H9 (cell line): ENCODE measurements around the gene PUS7. TPM values are rescaled to one million over a fixed set of nuclear protein-coding genes. Genes with fewer than 3 reads are reported as not detected.

Source experiments
- DNase-seq: peaks from one replicate; pipeline ENCODE4 v3.0.0-alpha.2; 2017
- H2AFZ ChIP-seq: one replicate; pipeline ENCODE4 v1.6.1; 2013; ENCODE audit warnings: mild to moderate bottlenecking, low read length, control low read depth, moderate library complexity
- H2AK5ac ChIP-seq: 2 replicates; pipeline ENCODE4 v1.6.1; 2013; ENCODE audit warnings: low read length, control low read depth, mixed read lengths; ENCODE audit not compliant: insufficient read length
- H2BK120ac ChIP-seq: one replicate; pipeline ENCODE4 v1.6.1; 2013; ENCODE audit warnings: low read depth, mild to moderate bottlenecking, low read length, control low read depth, inconsistent platforms; ENCODE audit not compliant: poor library complexity, severe bottlenecking
- H2BK12ac ChIP-seq: 2 replicates; pipeline ENCODE4 v1.6.1; 2013; ENCODE audit warnings: low read length, control low read depth, mixed read lengths, low read depth; ENCODE audit not compliant: insufficient read length
- H2BK15ac ChIP-seq: 2 replicates; pipeline ENCODE4 v1.6.1; 2013; ENCODE audit warnings: low read depth, low read length, control low read depth
- H2BK20ac ChIP-seq: one replicate; pipeline ENCODE4 v1.6.1; 2013; ENCODE audit warnings: low read depth, mild to moderate bottlenecking, low read length, control low read depth, inconsistent platforms; ENCODE audit not compliant: poor library complexity, severe bottlenecking
- H2BK5ac ChIP-seq: 2 replicates; pipeline ENCODE4 v1.6.1; 2013; ENCODE audit warnings: low read length, control low read depth, mixed read lengths; ENCODE audit not compliant: insufficient read length
- H3K14ac ChIP-seq: 2 replicates; pipeline ENCODE4 v1.6.1; 2013; ENCODE audit warnings: low read length, control low read depth; ENCODE audit not compliant: insufficient read depth
- H3K18ac ChIP-seq: 2 replicates; pipeline ENCODE4 v1.6.1; 2013; ENCODE audit warnings: low read depth, mild to moderate bottlenecking, mixed read lengths, low read length, control low read depth; ENCODE audit not compliant: insufficient read length
- H3K23ac ChIP-seq: 2 replicates; pipeline ENCODE4 v1.6.1; 2013; ENCODE audit warnings: low read length, control low read depth, mixed read lengths, low read depth; ENCODE audit not compliant: insufficient read length
- H3K23me2 ChIP-seq: 2 replicates; pipeline ENCODE4 v1.6.1; 2013; ENCODE audit warnings: low read depth, mild to moderate bottlenecking, mixed read lengths, low read length, control low read depth; ENCODE audit not compliant: insufficient read length, poor library complexity, severe bottlenecking
- H3K27ac ChIP-seq: 2 replicates; pipeline ENCODE4 v1.5.1; 2013; ENCODE audit warnings: low read length, control low read depth, mixed read lengths, low read depth; ENCODE audit not compliant: insufficient read length
- H3K27me3 ChIP-seq: 2 replicates; pipeline ENCODE4 v1.6.1; 2013; ENCODE audit warnings: low read length, control low read depth, inconsistent platforms; ENCODE audit not compliant: insufficient read depth
- H3K4ac ChIP-seq: 2 replicates; pipeline ENCODE4 v1.6.1; 2013; ENCODE audit warnings: low read depth, mild to moderate bottlenecking, control low read depth, inconsistent platforms, low read length, moderate library complexity
- H3K4me1 ChIP-seq: 2 replicates; pipeline ENCODE4 v1.6.1; 2013; ENCODE audit warnings: low read length, control low read depth, inconsistent platforms; ENCODE audit not compliant: insufficient read depth
- H3K4me2 ChIP-seq: 2 replicates; pipeline ENCODE4 v1.6.1; 2013; ENCODE audit warnings: low read length, control low read depth, mixed read lengths; ENCODE audit not compliant: insufficient read length, insufficient read depth
- H3K56ac ChIP-seq: 2 replicates; pipeline ENCODE4 v1.6.1; 2013; ENCODE audit warnings: low read depth, mild to moderate bottlenecking, mixed read lengths, low read length, control low read depth; ENCODE audit not compliant: insufficient read length
- H3K79me1 ChIP-seq: 2 replicates; pipeline ENCODE4 v1.6.1; 2013; ENCODE audit warnings: low read depth, mild to moderate bottlenecking, moderate library complexity, low read length, control low read depth, inconsistent platforms; ENCODE audit not compliant: insufficient read depth, poor library complexity, severe bottlenecking
- H3K79me2 ChIP-seq: 2 replicates; pipeline ENCODE4 v1.6.1; 2013; ENCODE audit warnings: low read length, control low read depth, inconsistent platforms; ENCODE audit not compliant: insufficient read depth
- H3K9ac ChIP-seq: 2 replicates; pipeline ENCODE4 v1.6.1; 2013; ENCODE audit warnings: low read length, control low read depth, mixed read lengths; ENCODE audit not compliant: insufficient read length; ENCODE audit errors: extremely low read depth
- H3K9me3 ChIP-seq: one replicate; pipeline ENCODE4 v1.6.1; 2013; ENCODE audit warnings: low read depth, low read length, inconsistent platforms; ENCODE audit not compliant: control insufficient read depth
- H3T11ph ChIP-seq: one replicate; pipeline ENCODE4 v1.6.1; 2013; ENCODE audit warnings: mild to moderate bottlenecking, low read length, control low read depth, inconsistent platforms
- H4K20me1 ChIP-seq: one replicate; pipeline ENCODE4 v1.6.1; 2013; ENCODE audit not compliant: control insufficient read depth, insufficient read length, insufficient read depth
- H4K5ac ChIP-seq: 2 replicates; pipeline ENCODE4 v1.6.1; 2013; ENCODE audit warnings: low read depth, mild to moderate bottlenecking, mixed read lengths, low read length, control low read depth; ENCODE audit not compliant: insufficient read length
- H4K8ac ChIP-seq: replicated peaks from 2 replicates; pipeline ENCODE4 v1.6.1; 2013; ENCODE audit warnings: low read length, control low read depth, mixed read lengths, low read depth; ENCODE audit not compliant: insufficient read length
- H4K91ac ChIP-seq: 2 replicates; pipeline ENCODE4 v1.6.1; 2013; ENCODE audit warnings: low read depth, mild to moderate bottlenecking, moderate library complexity, mixed read lengths, low read length, control low read depth; ENCODE audit not compliant: insufficient read length
- H3K27ac Mint-ChIP-seq, 3 experiments: 2 replicates in 2 of 3; 3 replicates in 1 of 3; pipeline ENCODE4 v1.8.0; 2020 to 2021; ENCODE audit warnings: mixed read lengths in 3 of 3, mild to moderate bottlenecking in 1 of 3, moderate library complexity in 1 of 3
- H3K27me3 Mint-ChIP-seq: 2 replicates; pipeline ENCODE4 v1.8.0; 2021; ENCODE audit warnings: low read depth, mild to moderate bottlenecking, moderate library complexity, mixed read lengths
- H3K36me3 Mint-ChIP-seq, 3 experiments: 2 replicates in 2 of 3; 3 replicates in 1 of 3; pipeline ENCODE4 v1.8.0; 2020 to 2021; ENCODE audit warnings: low read depth in 3 of 3, mixed read lengths in 3 of 3; ENCODE audit not compliant: insufficient read depth in 1 of 3
- H3K4me1 Mint-ChIP-seq, 2 experiments: 2 replicates each; pipeline ENCODE4 v1.8.0; 2020; ENCODE audit warnings: mixed read lengths in 2 of 2
- H3K4me3 Mint-ChIP-seq, 2 experiments: 2 replicates in 1 of 2; 3 replicates in 1 of 2; pipeline ENCODE4 v1.8.0; 2020 to 2021; ENCODE audit warnings: mild to moderate bottlenecking in 2 of 2, mixed read lengths in 2 of 2, moderate library complexity in 1 of 2
- H3K9me3 Mint-ChIP-seq, 2 experiments: 2 replicates in 1 of 2; 3 replicates in 1 of 2; pipeline ENCODE4 v1.8.0; 2020; ENCODE audit warnings: mild to moderate bottlenecking in 2 of 2, mixed read lengths in 2 of 2, moderate library complexity in 1 of 2
- CTCF ChIP-seq: fragments of 200-600 bp; sonication (generic); conservative IDR thresholded peaks from 3 replicates; pipeline ENCODE4 v1.8.0; 2021; ENCODE audit warnings: antibody characterized with exemption, mild to moderate bottlenecking
- WGBS: extraction: QIAGEN DNeasy Blood & Tissue Kit; methylation state at CpG from one replicate; pipeline ENCODE4 v1.1.7; 2013; ENCODE audit warnings: missing lambda C conversion rate, low lambda C conversion rate, mixed read lengths; ENCODE audit not compliant: insufficient read length; ENCODE audit errors: extremely low coverage; 5-methylcytosine and 5-hydroxymethylcytosine counted together
- total RNA-seq: library from RNA; stranded (reverse); gene quantifications from 2 replicates; pipeline ENCODE4 v1.2.1, GENCODE V29; 2021

The PUS7 gene
- total RNA-seq, 1 experiment from 2014 or later, result 54.3 TPM

DNA sequence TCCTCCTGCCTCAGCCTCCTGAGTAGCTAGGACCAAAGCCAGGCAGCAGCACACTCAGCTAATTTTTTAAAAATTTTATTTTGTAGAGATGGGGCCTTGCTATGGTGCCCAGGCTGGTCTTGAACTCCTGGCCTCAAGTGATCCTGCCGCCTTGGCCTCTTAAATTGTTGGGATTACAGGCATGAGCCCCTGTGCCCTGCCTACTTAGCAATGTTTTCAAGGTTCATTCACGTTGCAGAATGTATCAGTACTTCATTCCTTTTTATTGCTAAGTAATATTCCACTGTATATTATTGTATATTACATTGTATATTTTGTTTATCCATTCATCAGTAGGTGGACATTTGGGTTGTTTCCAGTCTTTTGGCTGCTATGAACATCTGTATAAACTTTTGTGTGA is 44.2 kb downstream of the PUS7 start:
- Histone ChIP-seq H3K56ac (no peak overlapping the region), H4K91ac (no peak overlapping the region), H3K27me3 (no peaks in the 10 kb centered on the region), H3K4me1 (no peaks in the 10 kb centered on the region), H3K4ac (no peak overlapping the region), H4K20me1 (no peaks in the 10 kb centered on the region), H2AFZ (no peak overlapping the region), H2BK15ac (no peak overlapping the region), H3K79me1 (no peaks in the 10 kb centered on the region), H2BK5ac (no peak overlapping the region), H3K18ac (no peak overlapping the region), H3K4me2 (no peak overlapping the region), H3T11ph (no peak overlapping the region), H2AK5ac (no peak overlapping the region), H3K9me3 (no peaks in the 10 kb centered on the region), H3K79me2 (no peaks in the 10 kb centered on the region), H4K5ac (no peak overlapping the region), H3K9ac (no peak overlapping the region), H3K23me2 (no peaks in the 10 kb centered on the region), H3K27ac (no peak overlapping the region), H2BK120ac (no peak overlapping the region), H2BK20ac (no peak overlapping the region), H3K23ac (no peak overlapping the region), H4K8ac (no peak overlapping the region), H2BK12ac (no peak overlapping the region), H3K14ac (no peak overlapping the region)
- WGBS, result no CpG with 5 or more reads among the region's 2 CpGs
- peaks cover 27 to 70% (median 58%) of the 10 kb centered on the region in 3 experiments for H3K36me3 Mint-ChIP-seq
- no peak for DNase-seq
- H3K27ac Mint-ChIP-seq, result no peak overlapping the region
- H3K27me3 Mint-ChIP-seq, result no peaks in the 10 kb centered on the region; the same call in 1 of the 2 replicates
- no peak overlapping the region for H3K4me3 Mint-ChIP-seq
- no peak for TF ChIP-seq CTCF
- no peaks in the 10 kb centered on the region for H3K4me1 Mint-ChIP-seq
- H3K9me3 Mint-ChIP-seq, result peaks cover 0 to 4% of the 10 kb centered on the region in 2 experiments; a peak in 1 of 5 replicates
